K562 (cell line): ENCODE measurements around the gene PTHLH.

Source experiments
- CHD1 ChIP-seq: fragments of 200-600 bp; sonication (generic); IDR thresholded peaks from one replicate; pipeline ENCODE4 v1.6.1; 2012; ENCODE audit warnings: mild to moderate bottlenecking, moderate library complexity, low read length, inconsistent platforms
- PHF21A ChIP-seq: fragments of 450-650 bp; IDR thresholded peaks from 2 replicates; pipeline ENCODE4 v1.6.1; 2017; ENCODE audit warnings: low read depth, borderline replicate concordance
- POLR3A ChIP-seq: IDR thresholded peaks from 2 replicates; pipeline ENCODE4 v1.6.1; 2011; ENCODE audit warnings: borderline replicate concordance, mild to moderate bottlenecking, moderate library complexity; ENCODE audit not compliant: insufficient read length, insufficient read depth; ENCODE audit errors: extremely low read depth
- SMAD4 ChIP-seq: fragments of 250-450 bp; sonication (Bioruptor Pico); conservative IDR thresholded peaks from 2 replicates; pipeline ENCODE4 v1.8.0; 2021; ENCODE audit warnings: inconsistent platforms, mild to moderate bottlenecking, moderate library complexity
- ZNF121 ChIP-seq: sonication (generic); formaldehyde crosslinking; conservative IDR thresholded peaks from 2 replicates; pipeline ENCODE4 v1.8.0; 2022; ENCODE audit warnings: missing genetic modification reagents
- ZNF134 ChIP-seq: fragments of 250-450 bp; sonication (Bioruptor Pico); conservative IDR thresholded peaks from 2 replicates; pipeline ENCODE4 v1.4.0; 2020
- ZNF224 ChIP-seq: sonication (generic); formaldehyde crosslinking; IDR thresholded peaks from 2 replicates; pipeline ENCODE4 v1.8.0; 2022; ENCODE audit warnings: mild to moderate bottlenecking, missing genetic modification reagents
- TF ChIP-seq, protein P1 (sequence below): fragments of 250-450 bp; sonication (Bioruptor Pico); IDR thresholded peaks from 2 replicates; pipeline ENCODE4 v1.4.0; 2020; ENCODE audit warnings: mild to moderate bottlenecking
- TF ChIP-seq, protein P2 (sequence below): sonication (generic); formaldehyde crosslinking; IDR thresholded peaks from 2 replicates; pipeline ENCODE4 v1.8.1; 2023; ENCODE audit warnings: mild to moderate bottlenecking, missing genetic modification reagents, moderate library complexity

DNA sequence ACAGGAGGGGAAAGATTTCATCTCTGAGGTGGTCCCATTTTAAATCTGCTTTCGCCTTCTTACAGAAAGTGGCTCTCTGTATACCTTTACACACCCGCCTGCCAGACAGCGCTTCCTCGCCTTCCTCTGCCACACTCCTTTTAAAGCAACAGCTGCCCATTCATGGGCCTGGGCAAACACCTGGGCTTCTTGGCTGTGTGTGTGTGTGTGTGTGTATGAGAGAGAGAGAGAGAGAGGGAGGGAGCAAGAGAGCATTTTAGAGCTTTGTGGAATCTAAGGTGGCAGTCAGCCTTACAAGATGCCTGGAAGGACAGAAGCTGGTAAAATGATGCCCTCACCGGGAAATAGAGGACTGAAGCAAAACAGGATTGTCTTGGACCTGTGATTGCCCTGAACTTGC lies 20.0 kb downstream of the PTHLH start:
- TF ChIP-seq ZNF121: no peak
- TF ChIP-seq SMAD4 (CRISPR knock-in tag): no peak
- TF ChIP-seq, protein P1, sequence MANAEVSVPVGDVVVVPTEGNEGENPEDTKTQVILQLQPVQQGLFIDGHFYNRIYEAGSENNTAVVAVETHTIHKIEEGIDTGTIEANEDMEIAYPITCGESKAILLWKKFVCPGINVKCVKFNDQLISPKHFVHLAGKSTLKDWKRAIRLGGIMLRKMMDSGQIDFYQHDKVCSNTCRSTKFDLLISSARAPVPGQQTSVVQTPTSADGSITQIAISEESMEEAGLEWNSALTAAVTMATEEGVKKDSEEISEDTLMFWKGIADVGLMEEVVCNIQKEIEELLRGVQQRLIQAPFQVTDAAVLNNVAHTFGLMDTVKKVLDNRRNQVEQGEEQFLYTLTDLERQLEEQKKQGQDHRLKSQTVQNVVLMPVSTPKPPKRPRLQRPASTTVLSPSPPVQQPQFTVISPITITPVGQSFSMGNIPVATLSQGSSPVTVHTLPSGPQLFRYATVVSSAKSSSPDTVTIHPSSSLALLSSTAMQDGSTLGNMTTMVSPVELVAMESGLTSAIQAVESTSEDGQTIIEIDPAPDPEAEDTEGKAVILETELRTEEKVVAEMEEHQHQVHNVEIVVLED (CRISPR knock-in tag): no peak
- TF ChIP-seq CHD1: no peak
- TF ChIP-seq ZNF134: no peak
- TF ChIP-seq, protein P2, sequence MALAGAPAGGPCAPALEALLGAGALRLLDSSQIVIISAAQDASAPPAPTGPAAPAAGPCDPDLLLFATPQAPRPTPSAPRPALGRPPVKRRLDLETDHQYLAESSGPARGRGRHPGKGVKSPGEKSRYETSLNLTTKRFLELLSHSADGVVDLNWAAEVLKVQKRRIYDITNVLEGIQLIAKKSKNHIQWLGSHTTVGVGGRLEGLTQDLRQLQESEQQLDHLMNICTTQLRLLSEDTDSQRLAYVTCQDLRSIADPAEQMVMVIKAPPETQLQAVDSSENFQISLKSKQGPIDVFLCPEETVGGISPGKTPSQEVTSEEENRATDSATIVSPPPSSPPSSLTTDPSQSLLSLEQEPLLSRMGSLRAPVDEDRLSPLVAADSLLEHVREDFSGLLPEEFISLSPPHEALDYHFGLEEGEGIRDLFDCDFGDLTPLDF (CRISPR knock-in tag): no peak
- no peak for TF ChIP-seq PHF21A
- no peak for TF ChIP-seq ZNF224 (CRISPR knock-in tag)
- TF ChIP-seq POLR3A: no peak
